IPS DF 6.9 (cell line): ENCODE data around the gene DAZAP1.

ENCODE experiments used
- DNase-seq: peaks from one replicate; pipeline ENCODE4 v3.0.0-alpha.2; 2013; ENCODE audit warnings: low read depth, low spot score
- H3K27ac ChIP-seq: one replicate; pipeline ENCODE4 v1.5.1; 2013; ENCODE audit warnings: low read length, control low read depth
- H3K27me3 ChIP-seq: 2 replicates; pipeline ENCODE4 v1.6.1; 2013; ENCODE audit warnings: mild to moderate bottlenecking, low read length; ENCODE audit not compliant: control insufficient read depth, insufficient read depth
- H3K36me3 ChIP-seq: 2 replicates; pipeline ENCODE4 v1.6.1; 2013; ENCODE audit warnings: low read length; ENCODE audit not compliant: control insufficient read depth, insufficient read depth
- H3K4me1 ChIP-seq: 2 replicates; pipeline ENCODE4 v1.6.1; 2013; ENCODE audit warnings: low read length; ENCODE audit not compliant: control insufficient read depth, insufficient read depth
- H3K4me3 ChIP-seq: 2 replicates; pipeline ENCODE4 v1.5.1; 2013; ENCODE audit warnings: mild to moderate bottlenecking, low read length
- H3K9me3 ChIP-seq: 2 replicates; pipeline ENCODE4 v1.6.1; 2013; ENCODE audit warnings: low read length, inconsistent platforms; ENCODE audit not compliant: control insufficient read depth, insufficient read depth
- WGBS: extraction: QIAGEN DNeasy Blood & Tissue Kit; methylation state at CpG from one replicate; pipeline ENCODE4 v1.1.7; 2013; ENCODE audit warnings: mixed read lengths, missing lambda C conversion rate; ENCODE audit not compliant: insufficient read length, insufficient coverage; 5-methylcytosine and 5-hydroxymethylcytosine counted together

The DAZAP1 gene

DNA sequence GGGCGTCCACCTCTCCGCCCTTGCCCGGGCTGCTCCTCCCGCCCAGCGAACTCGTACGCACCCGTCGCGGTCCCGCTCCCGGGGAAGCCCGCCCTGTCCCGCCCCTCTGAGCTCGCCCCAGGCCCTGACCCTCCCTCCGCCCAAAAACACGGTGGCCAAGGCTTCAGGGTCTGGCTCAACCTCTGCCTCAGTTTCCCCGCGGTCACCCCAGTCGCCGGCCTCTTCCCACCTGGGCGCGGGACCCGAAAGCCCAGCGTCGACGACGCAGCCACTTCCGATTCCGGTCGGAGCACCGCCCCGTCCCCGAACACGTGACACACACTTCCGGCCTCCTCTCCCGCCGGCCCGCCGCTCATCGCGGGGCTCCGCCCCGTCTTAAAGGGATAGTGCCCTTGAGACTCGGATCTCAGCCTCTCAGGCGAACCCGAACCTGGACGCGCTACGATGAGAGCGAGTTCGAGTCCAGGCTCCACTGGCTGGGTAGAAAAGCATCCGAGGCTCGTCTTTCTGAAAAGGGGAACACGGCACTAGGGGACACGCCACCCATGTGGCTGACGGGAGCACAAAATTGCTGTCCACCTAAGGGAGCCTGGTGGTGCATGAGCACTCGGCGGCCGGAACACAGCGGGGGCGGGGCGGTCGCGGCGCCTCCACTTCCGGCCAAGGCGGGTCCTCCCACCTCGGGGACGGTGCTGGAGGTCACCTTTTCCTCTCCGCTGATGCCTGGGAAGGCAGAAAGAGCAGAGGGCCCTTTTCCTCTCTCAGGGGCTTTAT is 71.7 kb downstream of the DAZAP1 start, which contains the start of gene C19orf25:
C19orf25 (minus strand) TSS at position 282 of the 774 bp plus-strand sequence. CDS start 312 bp downstream, outside the sequence.
- peaks cover 2% of the 10 kb centered on the region; the same call in 1 of the 2 replicates for H3K4me1 ChIP-seq
- H3K36me3 ChIP-seq = peaks cover 3% of the 10 kb centered on the region; the same call in 1 of the 2 replicates
- H3K27ac ChIP-seq = no peak within 1 kb of the TSS
- no peaks in the 10 kb centered on the region for H3K9me3 ChIP-seq
- DNase-seq = peak; percentile 86
- no peaks in the 10 kb centered on the region for H3K27me3 ChIP-seq
- no CpG with 5 or more reads among the region's 71 CpGs for WGBS
- H3K4me3 ChIP-seq = peak within 1 kb of the TSS; percentile 75

DNA sequence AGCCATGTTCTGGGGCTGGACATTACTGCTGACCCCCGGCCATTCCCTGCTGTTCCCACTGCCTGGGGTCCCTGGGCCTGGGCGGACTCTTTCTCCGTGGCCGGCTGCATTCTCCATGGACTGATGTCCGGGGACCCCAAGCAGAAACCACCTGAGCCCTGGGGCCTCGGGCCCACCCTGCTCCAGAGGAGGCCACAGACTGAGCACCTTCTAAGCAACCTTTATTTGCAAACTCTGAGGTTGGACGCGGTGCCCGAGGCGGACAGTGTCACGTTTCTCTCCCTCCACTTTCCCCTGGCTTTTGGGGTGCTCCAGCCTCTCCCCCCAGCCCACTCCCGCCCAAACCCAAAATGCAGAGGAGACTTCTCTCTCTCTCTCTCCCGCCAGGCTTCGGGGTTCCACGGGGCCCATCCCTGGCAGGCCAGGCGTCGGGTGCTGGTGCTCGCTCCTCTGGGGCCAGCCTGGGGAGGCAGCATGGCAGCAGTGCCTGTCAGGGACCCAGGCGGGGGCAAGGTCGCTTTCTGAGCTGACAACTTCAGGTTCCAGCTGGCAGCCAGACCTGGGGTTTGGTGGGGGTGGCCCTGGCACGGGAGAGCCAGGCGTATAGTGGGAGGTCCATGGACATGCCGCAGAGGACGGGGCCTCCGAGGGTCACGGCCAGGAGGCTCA is 74.0 kb downstream of the DAZAP1 start:
- Histone ChIP-seq H3K27ac (no peak overlapping the region), H3K4me1 (peaks cover 2% of the 10 kb centered on the region; the same call in 1 of the 2 replicates), H3K36me3 (peaks cover 3% of the 10 kb centered on the region; the same call in 1 of the 2 replicates), H3K4me3 (no peak overlapping the region), H3K9me3 (no peaks in the 10 kb centered on the region), H3K27me3 (no peaks in the 10 kb centered on the region)
- WGBS = no CpG with 5 or more reads among the region's 26 CpGs
- DNase-seq = no peak

DNA sequence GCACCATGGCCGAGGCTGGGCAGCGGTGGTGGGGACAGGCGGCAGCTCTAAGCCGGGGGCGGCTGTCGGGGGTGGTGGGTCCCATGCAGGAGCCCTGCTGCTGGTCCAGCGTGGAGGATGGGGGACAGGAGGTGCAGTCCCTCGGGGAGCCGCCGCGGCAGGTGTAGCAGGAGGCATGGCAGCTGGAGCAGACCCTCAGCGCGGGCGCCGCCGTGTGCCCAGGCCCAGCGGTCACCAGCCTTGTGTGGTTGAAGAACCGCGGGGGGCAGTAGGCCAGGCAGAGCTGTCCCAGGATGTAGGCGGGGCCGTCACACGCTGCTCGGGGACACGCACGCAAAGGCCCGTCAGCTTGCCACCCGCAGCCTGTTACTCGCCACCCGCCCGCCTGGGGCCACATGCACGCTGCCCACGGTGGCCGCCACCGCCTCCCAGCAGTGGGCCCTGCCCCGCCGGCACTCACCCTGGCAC is 74.5 kb downstream of the DAZAP1 start:
- Histone ChIP-seq H3K36me3 (peaks cover 3% of the 10 kb centered on the region; the same call in 1 of the 2 replicates), H3K27ac (no peak overlapping the region), H3K27me3 (no peaks in the 10 kb centered on the region), H3K4me3 (no peak overlapping the region), H3K9me3 (no peaks in the 10 kb centered on the region), H3K4me1 (peaks cover 2% of the 10 kb centered on the region; the same call in 1 of the 2 replicates)
- WGBS = no CpG with 5 or more reads among the region's 36 CpGs
- no peak for DNase-seq

DNA sequence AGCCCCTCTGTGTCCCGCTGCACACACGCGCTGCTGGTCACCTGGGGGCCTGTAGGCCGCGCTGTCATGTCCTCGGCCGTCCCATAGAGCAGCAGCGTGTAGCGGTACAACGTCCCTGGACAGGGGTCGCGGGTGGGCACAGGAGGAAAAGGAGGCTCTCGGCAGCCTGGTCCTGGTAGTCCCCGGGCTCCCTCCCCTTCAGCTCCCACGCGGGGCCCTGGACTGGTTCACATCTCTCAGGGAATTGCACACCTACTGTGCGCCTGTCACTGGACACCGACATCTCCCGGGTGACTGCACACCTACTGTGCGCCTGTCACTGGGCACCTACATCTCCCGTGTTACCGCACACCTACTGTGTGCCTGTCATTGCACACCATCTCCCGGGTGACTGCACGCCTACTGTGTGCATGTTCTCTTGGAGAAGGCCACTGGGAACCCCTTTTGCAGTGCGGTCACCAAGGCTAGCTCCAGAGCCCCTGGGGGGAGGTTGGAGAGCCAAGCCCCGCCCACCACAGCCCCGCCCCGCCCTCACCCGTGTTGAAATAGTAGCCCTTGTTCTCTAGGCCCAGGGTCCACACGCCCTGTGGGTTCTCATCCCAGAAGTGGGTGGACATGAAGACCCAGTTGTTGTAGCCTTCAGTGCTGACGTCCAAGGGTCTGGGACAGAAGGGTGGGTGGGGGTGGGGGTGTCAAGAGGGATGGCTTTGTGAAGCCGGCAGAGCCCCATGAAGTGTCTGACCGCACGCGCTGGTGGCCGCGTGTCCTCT is 75.2 kb downstream of the DAZAP1 start:
- H3K27ac ChIP-seq = no peak overlapping the region
- DNase-seq = no peak
- no CpG with 5 or more reads among the region's 37 CpGs for WGBS

DNA sequence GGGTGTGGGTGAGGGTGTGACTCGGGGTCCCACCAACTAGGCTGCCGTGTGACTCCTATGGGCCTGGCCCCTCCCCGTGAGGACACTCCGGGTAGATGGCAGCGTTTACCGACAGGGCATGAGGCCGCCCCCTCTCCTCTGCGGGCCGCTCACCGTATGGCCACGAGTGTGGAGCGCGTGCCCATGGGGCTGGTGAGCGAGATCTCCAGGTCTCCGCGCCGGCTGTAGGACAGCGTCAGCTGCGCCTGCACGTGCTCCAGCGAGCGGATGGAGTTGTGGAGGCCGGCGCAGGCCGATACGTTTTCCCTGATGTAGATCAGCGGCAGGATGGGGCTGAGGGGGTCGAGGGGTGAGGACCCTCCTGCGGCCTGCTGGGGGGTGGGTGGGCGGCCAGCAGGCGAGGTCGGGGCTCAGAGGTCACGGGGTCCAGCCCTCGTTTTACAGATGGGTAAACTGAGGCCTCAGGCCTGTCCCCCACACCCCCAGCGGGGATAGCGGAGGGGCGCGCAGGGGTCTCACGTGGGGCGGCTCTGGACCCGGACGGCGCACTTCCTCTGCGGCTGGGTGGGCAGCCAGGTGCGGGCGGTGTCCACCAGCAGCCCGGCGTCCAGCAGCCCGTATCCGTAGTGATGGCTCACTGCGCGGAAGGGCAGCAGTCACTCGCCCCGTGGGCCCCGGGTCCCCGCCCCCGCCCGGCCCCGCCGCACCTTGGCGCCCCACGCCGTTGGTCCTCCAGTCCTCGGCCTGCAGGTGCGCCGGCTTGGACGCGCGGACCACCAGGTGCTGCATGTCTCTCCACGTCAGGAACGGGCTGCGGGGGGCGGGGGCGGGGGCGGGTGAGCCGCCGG is 76.0 kb downstream of the DAZAP1 start:
- H3K9me3 ChIP-seq = no peaks in the 10 kb centered on the region
- H3K27me3 ChIP-seq = no peaks in the 10 kb centered on the region
- DNase-seq = no peak
- H3K4me1 ChIP-seq = peaks cover 2% of the 10 kb centered on the region; the same call in 1 of the 2 replicates
- H3K36me3 ChIP-seq = peaks cover 3% of the 10 kb centered on the region; the same call in 1 of the 2 replicates
- no CpG with 5 or more reads among the region's 77 CpGs for WGBS
- no peak overlapping the region for H3K4me3 ChIP-seq
- no peak overlapping the region for H3K27ac ChIP-seq

More for the DNA sequence above, 75.2 kb downstream of the DAZAP1 start:
- Histone ChIP-seq H3K9me3 (no peaks in the 10 kb centered on the region), H3K4me1 (peaks cover 2% of the 10 kb centered on the region; the same call in 1 of the 2 replicates), H3K4me3 (no peak overlapping the region), H3K27me3 (no peaks in the 10 kb centered on the region), H3K36me3 (peaks cover 3% of the 10 kb centered on the region; the same call in 1 of the 2 replicates)

DNA sequence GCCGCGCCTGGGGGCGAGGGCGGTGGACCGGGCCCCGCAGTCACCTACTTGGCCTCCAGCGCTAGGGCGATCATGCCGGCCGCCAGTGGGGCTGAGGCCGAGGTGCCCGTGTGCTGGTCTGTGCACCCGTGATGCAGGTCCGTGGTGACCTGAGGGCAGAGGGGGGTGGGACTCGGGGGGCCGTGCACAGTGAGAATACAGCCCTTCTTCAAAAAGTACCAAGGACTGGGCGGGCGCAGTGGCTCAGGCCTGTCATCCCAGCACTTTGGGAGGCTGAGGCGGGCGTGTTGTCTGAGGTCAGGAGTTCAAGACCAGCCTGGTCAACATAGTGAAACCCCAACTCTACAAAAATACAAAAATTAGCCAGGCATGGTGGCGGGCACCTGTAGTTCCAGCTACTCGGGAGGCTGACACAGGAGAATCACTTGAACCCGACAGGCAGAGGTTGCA is 76.6 kb downstream of the DAZAP1 start:
- no peak for DNase-seq
- peaks cover 3% of the 10 kb centered on the region; the same call in 1 of the 2 replicates for H3K36me3 ChIP-seq
- no peak overlapping the region for H3K4me3 ChIP-seq
- peaks cover 2% of the 10 kb centered on the region; the same call in 1 of the 2 replicates for H3K4me1 ChIP-seq
- H3K9me3 ChIP-seq = no peaks in the 10 kb centered on the region
- H3K27me3 ChIP-seq = no peaks in the 10 kb centered on the region
- no peak overlapping the region for H3K27ac ChIP-seq
- WGBS = no CpG with 5 or more reads among the region's 23 CpGs
